B cell (primary cell): ENCODE measurements around the gene STAG2. TPM values are rescaled to one million over a fixed set of nuclear protein-coding genes. Genes with fewer than 3 reads are reported as not detected.
A peak's percentile ranks its signal among the peaks of the same experiment; 100 is the strongest.

Source experiments
- ATAC-seq: fragments of 200-7000 bp; cut with Tn5 transposase; one replicate; pipeline ENCODE4 v1.10.0; 2021; ENCODE audit warnings: low read depth, mild to moderate bottlenecking, moderate number of reproducible peaks, moderate library complexity
- CTCF ChIA-PET: fragments of 350-600 bp; sonication (Branson Sonifier 250); formaldehyde crosslinking; loops from one replicate; lab custom pipeline; 2021; ENCODE audit warnings: antibody characterized with exemption, inconsistent platforms; lab: Charles Lee
- POLR2A ChIA-PET: fragments of 350-600 bp; sonication (Branson Sonifier 250); formaldehyde crosslinking; loops from one replicate; lab custom pipeline; 2021; ENCODE audit warnings: antibody characterized with exemption; lab: Charles Lee
- DNase-seq: peaks from one replicate; pipeline ENCODE4 v3.0.0; 2013
- H2AFZ ChIP-seq: 2 replicates; pipeline ENCODE4 v1.6.1; 2012; ENCODE audit warnings: mild to moderate bottlenecking, low read depth, low read length; ENCODE audit not compliant: insufficient read depth, poor library complexity, severe bottlenecking
- H3K27ac ChIP-seq, 2 donors: 1 replicate in 1 of 2; 2 replicates in 1 of 2; pipeline ENCODE4 v1.5.1; 2012 to 2013; ENCODE audit warnings: low read length in 2 of 2, mild to moderate bottlenecking in 2 of 2, moderate library complexity in 1 of 2
- H3K27me3 ChIP-seq, 4 experiments: fragments of 200-600 bp in 1 of 4; sonication (generic) in 1 of 4; replicated peaks in 1 of 4; 1 replicate in 2 of 4; 2 replicates in 2 of 4; pipeline versions ENCODE4 v1.6.1 to v1.7.0; 2013 to 2016; ENCODE audit warnings: low read length in 3 of 4, mild to moderate bottlenecking in 2 of 4, mixed read lengths in 1 of 4, moderate library complexity in 1 of 4; ENCODE audit not compliant: insufficient read depth in 4 of 4, control insufficient read depth in 3 of 4; ENCODE audit errors: control extremely low read depth in 1 of 4
- H3K36me3 ChIP-seq, 2 experiments: replicated peaks in 1 of 2; 1 replicate in 1 of 2; 2 replicates in 1 of 2; pipeline versions ENCODE4 v1.6.1 to v1.7.1; 2013; ENCODE audit warnings: low read length in 1 of 2; ENCODE audit not compliant: insufficient read depth in 2 of 2, control insufficient read depth in 1 of 2; ENCODE audit errors: control extremely low read depth in 1 of 2, extremely low read depth in 1 of 2
- H3K4me1 ChIP-seq, 2 donors: fragments of 200-600 bp in 1 of 2; sonication (generic) in 1 of 2; 1 replicate in 1 of 2; 2 replicates in 1 of 2; pipeline versions ENCODE4 v1.5.1 to v1.6.1; 2013 to 2017; ENCODE audit warnings: low read length in 2 of 2; ENCODE audit not compliant: control insufficient read depth in 2 of 2, insufficient read depth in 2 of 2
- H3K4me2 ChIP-seq: replicated peaks from 2 replicates; pipeline ENCODE3; 2012; ENCODE audit warnings: mild to moderate bottlenecking, low read depth, low read length; ENCODE audit not compliant: poor library complexity, severe bottlenecking
- H3K4me3 ChIP-seq, 5 experiments: fragments of 200-600 bp in 1 of 5; sonication (generic) in 1 of 5; 1 replicate in 3 of 5; 2 replicates in 2 of 5; pipeline versions ENCODE4 v1.5.1 to v1.7.0; 2011 to 2016; ENCODE audit warnings: low read length in 4 of 5, mild to moderate bottlenecking in 4 of 5, low read depth in 2 of 5, control low read depth in 1 of 5, moderate library complexity in 1 of 5; ENCODE audit not compliant: insufficient read depth in 1 of 5; ENCODE audit errors: control extremely low read depth in 1 of 5, extremely low read depth in 1 of 5
- H3K79me2 ChIP-seq: fragments of 200-600 bp; sonication (generic); one replicate; pipeline ENCODE4 v1.6.0; 2016; ENCODE audit warnings: low read length; ENCODE audit not compliant: control insufficient read depth, insufficient read depth
- H3K9ac ChIP-seq: fragments of 200-600 bp; sonication (generic); 2 replicates; pipeline ENCODE4 v1.6.1; 2017; ENCODE audit warnings: mild to moderate bottlenecking, low read length, moderate library complexity
- H3K9me3 ChIP-seq, 3 donors: one replicate each; pipeline versions ENCODE4 v1.6.1 to v1.7.1; 2013; ENCODE audit warnings: low read length in 2 of 3; ENCODE audit not compliant: control insufficient read depth in 2 of 3, insufficient read depth in 1 of 3; ENCODE audit errors: control extremely low read depth in 1 of 3
- H4K20me1 ChIP-seq: 2 replicates; pipeline ENCODE4 v1.6.0; 2012; ENCODE audit warnings: mild to moderate bottlenecking, low read length; ENCODE audit not compliant: insufficient read depth, control insufficient read depth, poor library complexity, severe bottlenecking
- H3K27ac Mint-ChIP-seq: one replicate; pipeline ENCODE4 v1.8.0; 2021; ENCODE audit warnings: mixed read lengths
- H3K27me3 Mint-ChIP-seq: one replicate; pipeline ENCODE4 v1.8.0; 2021; ENCODE audit warnings: mixed read lengths
- H3K4me1 Mint-ChIP-seq: one replicate; pipeline ENCODE4 v1.8.0; 2021; ENCODE audit warnings: mixed read lengths
- H3K4me3 Mint-ChIP-seq: one replicate; pipeline ENCODE4 v1.8.0; 2021; ENCODE audit warnings: mixed read lengths
- H3K9me3 Mint-ChIP-seq: one replicate; pipeline ENCODE4 v1.8.0; 2022; ENCODE audit warnings: mixed read lengths; ENCODE audit not compliant: insufficient read depth
- CTCF ChIP-seq: fragments of 200-600 bp; IDR thresholded peaks from one replicate; pipeline ENCODE4 v1.8.0; 2022; ENCODE audit warnings: antibody characterized with exemption, mild to moderate bottlenecking
- EZH2 ChIP-seq: IDR thresholded peaks from 2 replicates; pipeline ENCODE4 v1.6.1; 2012; ENCODE audit warnings: borderline replicate concordance, low read depth, mild to moderate bottlenecking, moderate library complexity, low read length; ENCODE audit not compliant: insufficient read depth, poor library complexity, severe bottlenecking
- WGBS: methylation state at CpG from one replicate; pipeline ENCODE4 v1.1.5; 2013; ENCODE audit warnings: missing lambda C conversion rate; ENCODE audit not compliant: insufficient coverage; 5-methylcytosine and 5-hydroxymethylcytosine counted together
- intact Hi-C: fragments of 100-400 bp; cut with micrococcal nuclease; formaldehyde crosslinking; loops from one replicate; pipeline ENCODE4 v1.10.0; 2022
- polyA plus RNA-seq: library from polyadenylated mRNA; depleted of rRNA; stranded (reverse); fragments of >200 nt; gene quantifications from 2 replicates; pipeline ENCODE4 v1.2.3, GENCODE V29; 2012
- total RNA-seq, 2 donors: library from RNA; stranded (reverse); fragments of 120-200 nt in 1 of 2; gene quantifications; 1 replicate in 1 of 2; 2 replicates in 1 of 2; pipeline versions ENCODE4 v1.2.3 to v1.2.4, GENCODE V29; 2013 to 2022

Gene STAG2
- total and polyA plus RNA-seq, 2 donors (not counting 1 experiment from before 2014, with no cell fraction given) = 15.3 to 117 TPM

GRCh38 chrX:123971982-123972381 is 10.5 kb downstream of the STAG2 start:
- no peaks in the 10 kb centered on the region for H3K27me3 ChIP-seq
- TF ChIP-seq CTCF = no peak
- no peak for TF ChIP-seq EZH2
- H3K79me2 ChIP-seq = peaks cover 97% of the 10 kb centered on the region
- intact Hi-C loops = no loop called here
- POLR2A ChIA-PET = no interaction called here
- H3K4me3 Mint-ChIP-seq = no peak overlapping the region
- peaks cover 24% of the 10 kb centered on the region for H4K20me1 ChIP-seq
- H3K27ac Mint-ChIP-seq = no peak overlapping the region
- H3K27me3 Mint-ChIP-seq = no peaks in the 10 kb centered on the region
- no peak overlapping the region for H3K4me2 ChIP-seq
- CTCF ChIA-PET = no interaction called here
- ATAC-seq (no peak), DNase-seq (no peak)
- peaks cover 0 to 3% of the 10 kb centered on the region in 2 experiments for H3K36me3 ChIP-seq
- H3K9ac ChIP-seq = no peak overlapping the region
- peaks cover 0 to 2% (median 0%) of the 10 kb centered on the region in 3 donors for H3K9me3 ChIP-seq
- H3K27ac ChIP-seq = peak overlapping the region in 1 of 2 donors; percentile 16
- no peak overlapping the region for H2AFZ ChIP-seq
- H3K4me1 ChIP-seq = peaks cover 15 to 22% of the 10 kb centered on the region in 2 donors
- H3K9me3 Mint-ChIP-seq = no peaks in the 10 kb centered on the region
- H3K4me1 Mint-ChIP-seq = peaks cover 48% of the 10 kb centered on the region
- no peak overlapping the region for H3K4me3 ChIP-seq
- no CpG with 5 or more reads among the region's 5 CpGs for WGBS

- Histone ChIP-seq H3K79me2 (peaks cover 97% of the 10 kb centered on the region), H4K20me1 (peaks cover 27% of the 10 kb centered on the region), H3K4me3 (no peak overlapping the region), H3K4me2 (no peak overlapping the region), H3K9ac (no peak overlapping the region), H3K9me3 (peaks cover 0 to 2% (median 0%) of the 10 kb centered on the region in 3 donors), H2AFZ (no peak overlapping the region), H3K4me1 (peaks cover 28 to 30% of the 10 kb centered on the region in 2 donors), H3K27me3 (no peaks in the 10 kb centered on the region), H3K27ac (no peak overlapping the region), H3K36me3 (no peaks in the 10 kb centered on the region)
- CTCF ChIA-PET = no interaction called here
- DNase-seq (no peak), ATAC-seq (no peak)
- intact Hi-C loops = no loop called here
- Mint-ChIP-seq H3K9me3 (no peaks in the 10 kb centered on the region), H3K27ac (no peak overlapping the region), H3K4me1 (peaks cover 43% of the 10 kb centered on the region), H3K4me3 (no peak overlapping the region), H3K27me3 (no peaks in the 10 kb centered on the region)
- POLR2A ChIA-PET = no interaction called here
- no CpG with 5 or more reads among the region's 3 CpGs for WGBS
- TF ChIP-seq CTCF (no peak), EZH2 (no peak)
These were observed 12.4 kb downstream of the STAG2 start for GRCh38 chrX:123973921-123974320.
